HepG2 (cell line): ENCODE results near the gene PLRG1. TPM values are rescaled to one million over a fixed set of nuclear protein-coding genes. Genes with fewer than 3 reads are reported as not detected.

ENCODE experiments used
- AKAP8 ChIP-seq: sonication (generic); formaldehyde crosslinking; IDR thresholded peaks from 2 replicates; pipeline ENCODE4 v1.5.1; 2020; ENCODE audit warnings: mild to moderate bottlenecking, missing genetic modification reagents
- BCLAF1 ChIP-seq: fragments of 450-650 bp; IDR thresholded peaks from 2 replicates; pipeline ENCODE4 v1.6.1; 2017; ENCODE audit warnings: mild to moderate bottlenecking
- CTCF ChIP-seq: sonication (generic); formaldehyde crosslinking; IDR thresholded peaks from 2 replicates; pipeline ENCODE4 v1.5.0; 2020; ENCODE audit warnings: mild to moderate bottlenecking, missing genetic modification reagents, moderate library complexity
- HNF4A ChIP-seq: sonication (generic); formaldehyde crosslinking; IDR thresholded peaks from 2 replicates; pipeline ENCODE4 v1.4.0; 2020; ENCODE audit warnings: missing genetic modification reagents
- KLF16 ChIP-seq, 2 experiments: sonication (generic) in 1 of 2; formaldehyde crosslinking in 1 of 2; IDR thresholded peaks; 2 replicates each; pipeline versions ENCODE4 v1.6.1 to v1.8.0; 2016 to 2023; ENCODE audit warnings: missing genetic modification reagents in 2 of 2, missing compliant biosample characterization in 1 of 2
- MTF1 ChIP-seq: sonication (generic); formaldehyde crosslinking; IDR thresholded peaks from 2 replicates; pipeline ENCODE4 v1.5.0; 2020; ENCODE audit warnings: missing genetic modification reagents
- MXD4 ChIP-seq: IDR thresholded peaks from 2 replicates; pipeline ENCODE4 v1.6.1; 2016; ENCODE audit warnings: mild to moderate bottlenecking, missing biosample characterization, missing genetic modification reagents
- NCOR1 ChIP-seq: fragments of 200-600 bp; sonication (generic); IDR thresholded peaks from 2 replicates; pipeline ENCODE4 v1.7.0; 2017; ENCODE audit warnings: antibody characterized with exemption, low read length, borderline replicate concordance
- NPAS2 ChIP-seq: sonication (generic); formaldehyde crosslinking; IDR thresholded peaks from 2 replicates; pipeline ENCODE4 v1.8.0; 2022; ENCODE audit warnings: mild to moderate bottlenecking, missing genetic modification reagents, borderline replicate concordance
- PATZ1 ChIP-seq: sonication (generic); formaldehyde crosslinking; IDR thresholded peaks from 2 replicates; pipeline ENCODE4 v1.4.0; 2020; ENCODE audit warnings: missing genetic modification reagents
- PAWR ChIP-seq: sonication (generic); formaldehyde crosslinking; IDR thresholded peaks from 2 replicates; pipeline ENCODE4 v1.4.0; 2020; ENCODE audit warnings: missing genetic modification reagents, mild to moderate bottlenecking, borderline replicate concordance
- PBX2 ChIP-seq: IDR thresholded peaks from 2 replicates; pipeline ENCODE4 v1.6.1; 2016; ENCODE audit warnings: control low read depth
- RXRB ChIP-seq: IDR thresholded peaks from 2 replicates; pipeline ENCODE4 v1.6.1; 2016; ENCODE audit warnings: borderline replicate concordance, missing genetic modification reagents, missing compliant biosample characterization
- TEAD2 ChIP-seq: sonication (generic); formaldehyde crosslinking; IDR thresholded peaks from 2 replicates; pipeline ENCODE4 v1.9.0; 2021; ENCODE audit warnings: missing genetic modification reagents
- TEF ChIP-seq: sonication (generic); formaldehyde crosslinking; IDR thresholded peaks from 2 replicates; pipeline ENCODE4 v1.5.0; 2020; ENCODE audit warnings: missing genetic modification reagents
- ZBTB10 ChIP-seq: sonication (generic); formaldehyde crosslinking; IDR thresholded peaks from 2 replicates; pipeline ENCODE4 v1.4.0; 2020; ENCODE audit warnings: missing genetic modification reagents, borderline replicate concordance
- ZBTB7A ChIP-seq: sonication (generic); formaldehyde crosslinking; IDR thresholded peaks from 2 replicates; pipeline ENCODE4 v1.8.0; 2022; ENCODE audit warnings: mild to moderate bottlenecking, missing genetic modification reagents
- polyA plus RNA-seq, 8 experiments: library from polyadenylated mRNA; depleted of rRNA in 3 of 8; stranded (reverse) in 7 of 8; unstranded in 1 of 8; fragments of >200 nt; fragmentation: Illumina TruSeq in 4 of 8; extraction: Trizol in 4 of 8; gene quantifications; 2 replicates each; pipeline versions ENCODE4 v1.2.1 to v1.2.3, GENCODE V29; 2011 to 2016; ENCODE audit warnings: low read depth in 4 of 8, missing spikeins in 1 of 8, mixed read lengths in 1 of 8; ENCODE audit not compliant: insufficient read depth in 1 of 8
- total RNA-seq, 5 experiments: library from RNA; depleted of rRNA; stranded (reverse); fragments of >200 nt; fragmentation: Illumina TruSeq; extraction: Trizol; gene quantifications; 2 replicates each; pipeline ENCODE4 v1.2.3, GENCODE V29; 2016; ENCODE audit warnings: low read depth in 1 of 5

Gene PLRG1
- total and polyA plus RNA-seq, 2 of the 13 experiments (the other 11 are each of a cell fraction or from before 2014, with no cell fraction given), result 77.3 to 110 TPM

- TF ChIP-seq PBX2 (CRISPR knock-in tag) (no peak), KLF16 (CRISPR knock-in tag; IDR thresholded peaks at IDR 0.05) (peak in 1 of 2 experiments; percentile 70; a peak in 2 of 4 replicates), PATZ1 (CRISPR knock-in tag) (no peak), MXD4 (CRISPR knock-in tag) (no peak), TEAD2 (CRISPR knock-in tag) (no peak), RXRB (no peak), PAWR (CRISPR knock-in tag) (no peak), CTCF (CRISPR knock-in tag) (no peak), NPAS2 (CRISPR knock-in tag) (no peak), ZBTB7A (CRISPR knock-in tag) (no peak), NCOR1 (no peak), BCLAF1 (no peak), HNF4A (no peak), AKAP8 (CRISPR knock-in tag) (no peak), TEF (CRISPR knock-in tag) (no peak), MTF1 (CRISPR knock-in tag) (no peak), ZBTB10 (no peak)
These were observed at the start of gene PLRG1 (continued) for GRCh38 chr4:154549894-154550790.
